ENCODE data around the gene TBC1D19.

The TBC1D19 gene

GRCh38 chr4:26779224-26779623, 195.3 kb downstream of the TBC1D19 start:
- DNase-seq (ENCODE audit: low read depth), result no peak
- no peak overlapping the region for H3K4me3 ChIP-seq (ENCODE audit: low read length)
- TF ChIP-seq CTCF (conservative IDR thresholded peaks at IDR 0.05; ENCODE audit: low read depth, low read length), result no peak

- H3K4me3 ChIP-seq (ENCODE audit: low read length), result no peak overlapping the region
- no peak for DNase-seq (ENCODE audit: low read depth)
- TF ChIP-seq CTCF (conservative IDR thresholded peaks at IDR 0.05; ENCODE audit: low read depth, low read length), result no peak
Measured at GRCh38 chr4:26779674-26780073, 195.8 kb downstream of the TBC1D19 start.

- DNase-seq (ENCODE audit: low read depth), result no peak
Measured at GRCh38 chr4:26780539-26780938, 196.7 kb downstream of the TBC1D19 start.

GRCh38 chr4:26782168-26782829, 198.4 kb downstream of the TBC1D19 start:
- peak overlapping the region; percentile 3 for H3K4me3 ChIP-seq (ENCODE audit: low read length)
- peak; percentile 79 for DNase-seq (ENCODE audit: low read depth)
- no peak for TF ChIP-seq CTCF (conservative IDR thresholded peaks at IDR 0.05; ENCODE audit: low read depth, low read length)

More at GRCh38 chr4:26780539-26780938, 196.7 kb downstream of the TBC1D19 start:
- TF ChIP-seq CTCF (conservative IDR thresholded peaks at IDR 0.05; ENCODE audit: low read depth, low read length), result no peak
- no peak overlapping the region for H3K4me3 ChIP-seq (ENCODE audit: low read length)

- TF ChIP-seq CTCF (conservative IDR thresholded peaks at IDR 0.05; ENCODE audit: low read depth, low read length), result no peak
- DNase-seq (ENCODE audit: low read depth), result peak; percentile 82
- H3K4me3 ChIP-seq (ENCODE audit: low read length), result no peak overlapping the region
Measured at GRCh38 chr4:26782830-26783202, 198.9 kb downstream of the TBC1D19 start.

- no peak for TF ChIP-seq CTCF (conservative IDR thresholded peaks at IDR 0.05; ENCODE audit: low read depth, low read length)
- H3K4me3 ChIP-seq (ENCODE audit: low read length), result no peak overlapping the region
- no peak for DNase-seq (ENCODE audit: low read depth)
Measured at GRCh38 chr4:26784207-26784865, 200.5 kb downstream of the TBC1D19 start.

- TF ChIP-seq CTCF (conservative IDR thresholded peaks at IDR 0.05; ENCODE audit: low read depth, low read length), result no peak
- H3K4me3 ChIP-seq (ENCODE audit: low read length), result no peak overlapping the region
- no peak for DNase-seq (ENCODE audit: low read depth)
Measured at GRCh38 chr4:26785312-26785711, 201.4 kb downstream of the TBC1D19 start.
